GM12875 (cell line): ENCODE data around the gene FAM168A.

ENCODE experiments used
- H3K4me3 ChIP-seq: one replicate; pipeline ENCODE4 v1.5.1; 2011; ENCODE audit warnings: low read depth, low read length, control low read depth
- CTCF ChIP-seq: IDR thresholded peaks from 2 replicates; pipeline ENCODE4 v1.5.1; 2011; ENCODE audit warnings: low read depth, mild to moderate bottlenecking, control low read depth, inconsistent platforms, low read length, moderate library complexity, borderline replicate concordance; ENCODE audit not compliant: insufficient read depth

FAM168A gene

GRCh38 chr11:73519266-73519665 lies 78.6 kb downstream of the FAM168A start:
- no peak for TF ChIP-seq CTCF
- no peak overlapping the region for H3K4me3 ChIP-seq

GRCh38 chr11:73518195-73518594 lies 79.7 kb downstream of the FAM168A start:
- no peak for TF ChIP-seq CTCF
- H3K4me3 ChIP-seq: no peak overlapping the region

GRCh38 chr11:73516080-73516479 lies 81.8 kb downstream of the FAM168A start:
- no peak for TF ChIP-seq CTCF
- H3K4me3 ChIP-seq: no peak overlapping the region

GRCh38 chr11:73513707-73514106 lies 84.2 kb downstream of the FAM168A start:
- no peak overlapping the region for H3K4me3 ChIP-seq
- TF ChIP-seq CTCF: no peak

GRCh38 chr11:73510877-73511276 lies 87.0 kb downstream of the FAM168A start:
- H3K4me3 ChIP-seq: no peak overlapping the region

GRCh38 chr11:73510106-73510505 lies 87.8 kb downstream of the FAM168A start:
- TF ChIP-seq CTCF: no peak
- H3K4me3 ChIP-seq: no peak overlapping the region

More at GRCh38 chr11:73510877-73511276, 87.0 kb downstream of the FAM168A start:
- TF ChIP-seq CTCF: no peak

- no peak overlapping the region for H3K4me3 ChIP-seq
- no peak for TF ChIP-seq CTCF
Observed at GRCh38 chr11:73509188-73509587, 88.7 kb downstream of the FAM168A start.
